Heart right ventricle (tissue), 16 donors: ENCODE measurements around the gene KDM4F. TPM values are rescaled to one million over a fixed set of nuclear protein-coding genes. Genes with fewer than 3 reads are reported as not detected.
"Not testable (repeated sequence)": the region's sequence is repeated elsewhere in the genome, so short reads cannot be mapped to it uniquely, and the experiment has no call there.

Experiments used
- ATAC-seq, 8 donors: fragments of 200-7000 bp; cut with Tn5 transposase; one replicate each; pipeline ENCODE4 v1.9.1; 2020; ENCODE audit warnings: mild to moderate bottlenecking in 8 of 8, moderate library complexity in 8 of 8, moderate number of reproducible peaks in 1 of 8
- DNase-seq, 2 donors: peaks; one replicate each; pipeline ENCODE4 v3.0.0-alpha.2; 2020
- H3K27ac ChIP-seq, 10 donors: fragments of 200-600 bp; sonication (generic) in 2 of 10; one replicate each; pipeline versions ENCODE4 v1.5.0 to v1.8.0; 2020 to 2022; ENCODE audit warnings: mild to moderate bottlenecking in 3 of 10
- H3K27me3 ChIP-seq, 7 donors: fragments of 200-600 bp; one replicate each; pipeline ENCODE4 v1.8.0; 2021 to 2022; ENCODE audit warnings: mild to moderate bottlenecking in 2 of 7
- H3K36me3 ChIP-seq, 9 donors: fragments of 200-600 bp; sonication (generic) in 1 of 9; one replicate each; pipeline versions ENCODE4 v1.5.0 to v1.8.0; 2020 to 2022; ENCODE audit warnings: mild to moderate bottlenecking in 2 of 9
- H3K4me1 ChIP-seq, 9 donors: fragments of 200-600 bp; sonication (generic) in 1 of 9; one replicate each; pipeline versions ENCODE4 v1.5.0 to v1.8.0; 2020 to 2022; ENCODE audit warnings: mild to moderate bottlenecking in 4 of 9
- H3K4me3 ChIP-seq, 10 donors: fragments of 200-600 bp; sonication (generic) in 2 of 10; one replicate each; pipeline versions ENCODE4 v1.5.0 to v1.8.0; 2020 to 2022; ENCODE audit warnings: mild to moderate bottlenecking in 7 of 10, moderate library complexity in 2 of 10
- H3K9me3 ChIP-seq, 11 donors: fragments of 200-600 bp in 10 of 11; sonication (generic) in 2 of 11; one replicate each; pipeline versions ENCODE4 v1.5.0 to v1.8.0; 2013 to 2022; ENCODE audit warnings: mild to moderate bottlenecking in 2 of 11, control low read depth in 1 of 11, moderate library complexity in 1 of 11
- CTCF ChIP-seq, 9 donors: fragments of 200-600 bp; sonication (generic) in 2 of 9; IDR thresholded peaks; one replicate each; pipeline versions ENCODE4 v1.5.0 to v1.8.0; 2021 to 2022; ENCODE audit warnings: antibody characterized with exemption in 9 of 9, mild to moderate bottlenecking in 5 of 9, moderate library complexity in 1 of 9
- WGBS, 2 donors: extraction: QIAGEN DNeasy Blood & Tissue Kit; methylation state at CpG; one replicate each; pipeline ENCODE4 v1.1.7; 2013; ENCODE audit warnings: inconsistent platforms in 1 of 2; 5-methylcytosine and 5-hydroxymethylcytosine counted together
- intact Hi-C, 10 donors: fragments of 100-400 bp; cut with DNase I; formaldehyde crosslinking; loops; one replicate each; pipeline versions ENCODE4 v1.11.1 to v1.14.2; 2022
- polyA plus RNA-seq, 2 donors: library from polyadenylated mRNA; stranded (reverse); fragments of 200-250 nt; gene quantifications; one replicate each; pipeline ENCODE4 v1.2.3, GENCODE V29; 2013
- total RNA-seq, 10 donors: library from RNA; stranded (reverse); fragmentation: NEBNext Ultra II Directional in 3 of 10; extraction: Animal tissue kit (Norgen Biotek cat#: 25700) in 3 of 10; gene quantifications; one replicate each; pipeline versions ENCODE4 v1.2.1 to v1.2.4, GENCODE V29; 2021 to 2023
- donor health status: Arrhythmogenic right ventricular cardiomyopathy.
- donor health status: ischemic (EF 13 %, LVEDD 7.1; RV severe dilation, severe dysfunction).
- donor health status: healthy with polysubstance abuse.
- donor health status: DM: no; HTN: yes; CAD: no.
- donor health status: DM: no; HTN: no; CAD: no.
- donor health status: ischemic (EF 25% LVEDD 6.9; RV normal size, moderate dysfunction).
- donor health status: ischemic (EF 25% LVEDD 5.7; RV mildly dilated, moderate dysfunction).
- donor health status: healthy.
- donor health status: DM: yes; HTN: yes; CAD: no.
- donor health status: Ischemic cardiomyopathy.
- donor health status: ischemic (EF 35%, LVEDD 5.7; RV mildly dilated, moderate dysfunction).
- donor health status: nonischemic (EF 11% LVEDD 7.7; RV severe dilation, severe dysfunction).
- donor health status: DM: yes; HTN: yes; CAD: no.
- donor health status: PGD.
- donor health status: ischemic (EF 29% LVEDD 5.4; RV normal size, mild dysfunction).
- donor health status: nonischemic (EF 23%, LVEDD 6.1; RV moderate dilation, normal function).

The KDM4F gene
- total and polyA plus RNA-seq, 12 donors, result not detected

GRCh38 chr11:95033051-95033450, 16.2 kb upstream of the KDM4F start:
- ATAC-seq (no peak), DNase-seq (no peak)
- H3K4me1 ChIP-seq, result peaks cover 0 to 5% (median 0%) of the 10 kb centered on the region in 9 donors
- H3K27ac ChIP-seq, result no peak overlapping the region
- no peaks in the 10 kb centered on the region for H3K36me3 ChIP-seq
- intact Hi-C loops, result no loop called here
- 77 to 79% methylated on average over 1 of the region's 1 CpG for WGBS, 2 donors
- H3K9me3 ChIP-seq, result no peaks in the 10 kb centered on the region
- H3K4me3 ChIP-seq, result no peak overlapping the region
- no peak for TF ChIP-seq CTCF (IDR thresholded peaks at IDR 0.05)
- H3K27me3 ChIP-seq, result peaks cover 0 to 26% (median 18%) of the 10 kb centered on the region in 7 donors

GRCh38 chr11:95035316-95035715, 13.9 kb upstream of the KDM4F start:
- intact Hi-C loops, result no loop called here
- H3K4me3 ChIP-seq, result no peak overlapping the region
- TF ChIP-seq CTCF (IDR thresholded peaks at IDR 0.05), result no peak
- no peaks in the 10 kb centered on the region for H3K9me3 ChIP-seq
- no peak for DNase-seq
- no peak for ATAC-seq
- 74 to 80% methylated on average over 2 of the region's 2 CpGs for WGBS, 2 donors
- peaks cover 0 to 30% (median 18%) of the 10 kb centered on the region in 7 donors for H3K27me3 ChIP-seq
- H3K4me1 ChIP-seq, result peaks cover 0 to 5% (median 0%) of the 10 kb centered on the region in 9 donors
- no peaks in the 10 kb centered on the region for H3K36me3 ChIP-seq
- no peak overlapping the region for H3K27ac ChIP-seq

GRCh38 chr11:95037356-95038035, 11.7 kb upstream of the KDM4F start:
- H3K27ac ChIP-seq, H3K4me1 ChIP-seq, intact Hi-C loops, H3K9me3 ChIP-seq, H3K36me3 ChIP-seq: not testable (repeated sequence)
- H3K27me3 ChIP-seq, result peaks cover 0 to 39% (median 30%) of the 10 kb centered on the region in 7 donors
- TF ChIP-seq CTCF (IDR thresholded peaks at IDR 0.05), result peak in 3 of 9 donors; percentile 14 to 32 (median 18)
- ATAC-seq (peak in 7 of 8 donors; percentile 26 to 75 (median 67)), DNase-seq (peak in 1 of 2 donors; percentile 29)
- peak overlapping the region in 9 of 10 donors; percentile 17 to 54 (median 49) for H3K4me3 ChIP-seq
- 9 to 14% methylated on average over 71 of the region's 71 CpGs for WGBS, 2 donors

GRCh38 chr11:95042239-95042638, 7.0 kb upstream of the KDM4F start:
- WGBS, 2 donors, result 96 to 100% methylated on average over 1 of the region's 1 CpG
- DNase-seq (no peak), ATAC-seq (no peak)
- Histone ChIP-seq H3K4me3 (no peak overlapping the region), H3K27me3 (peaks cover 0 to 41% (median 36%) of the 10 kb centered on the region in 7 donors), H3K36me3 (no peaks in the 10 kb centered on the region), H3K9me3 (no peaks in the 10 kb centered on the region), H3K27ac (no peak overlapping the region), H3K4me1 (peaks cover 0 to 2% (median 0%) of the 10 kb centered on the region in 9 donors)
- intact Hi-C loops, result no loop called here
- TF ChIP-seq CTCF (IDR thresholded peaks at IDR 0.05), result no peak
